ENCODE measurements around the gene SLIT3.
"Not testable (repeated sequence)": the region's sequence is repeated elsewhere in the genome, so short reads cannot be mapped to it uniquely, and the experiment has no call there.

SLIT3 gene

DNA sequence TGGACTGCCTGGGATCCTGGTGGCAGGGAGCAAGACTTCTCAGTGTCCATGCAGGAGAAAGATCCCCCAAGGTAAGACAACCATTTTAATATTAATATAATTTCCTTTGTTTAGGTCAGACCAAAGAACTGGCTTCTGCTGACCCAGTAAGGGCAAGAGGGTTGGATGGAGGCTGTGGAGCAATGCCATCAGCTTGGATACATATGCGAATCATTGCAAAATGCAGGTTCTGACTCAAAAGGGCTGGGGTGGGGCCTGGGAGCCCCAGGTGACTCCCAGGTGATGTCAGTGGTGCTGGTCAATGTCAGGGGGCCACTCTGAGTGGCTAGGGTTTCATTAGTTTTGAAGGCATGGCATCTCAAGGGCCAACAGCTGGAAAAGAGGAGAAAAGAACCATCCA, 632.9 kb downstream of the SLIT3 start:
- in situ Hi-C loops (cut with MboI; ENCODE audit: low sequenced_read_pairs) = no loop called here

DNA sequence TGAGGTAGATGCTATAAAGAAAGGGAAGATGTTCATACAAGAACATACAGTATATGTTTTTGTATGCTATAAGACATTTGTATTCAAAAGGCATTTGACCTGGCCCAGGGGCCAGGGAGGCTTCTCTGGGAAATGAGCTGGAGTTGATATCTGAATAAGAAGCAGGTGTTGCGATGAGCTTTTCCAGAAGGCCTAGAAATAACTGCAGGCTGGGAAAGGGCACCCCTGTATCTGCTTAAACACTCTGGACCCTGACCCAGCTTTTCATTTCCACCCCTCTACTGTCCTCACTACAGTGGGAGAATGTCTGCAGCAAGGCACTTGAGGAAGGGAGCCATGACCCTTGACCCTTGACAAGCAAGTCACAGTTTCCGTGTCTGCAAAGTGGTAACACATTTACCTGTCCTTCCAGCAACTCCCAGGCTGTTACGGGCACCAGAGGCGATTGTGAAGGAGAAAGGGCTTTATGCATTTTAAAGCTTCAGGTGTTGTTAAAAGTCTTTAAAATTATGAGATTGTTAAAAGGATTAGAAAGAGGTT, 633.6 kb downstream of the SLIT3 start:
- in situ Hi-C loops (cut with MboI; ENCODE audit: low sequenced_read_pairs) = no loop called here

DNA sequence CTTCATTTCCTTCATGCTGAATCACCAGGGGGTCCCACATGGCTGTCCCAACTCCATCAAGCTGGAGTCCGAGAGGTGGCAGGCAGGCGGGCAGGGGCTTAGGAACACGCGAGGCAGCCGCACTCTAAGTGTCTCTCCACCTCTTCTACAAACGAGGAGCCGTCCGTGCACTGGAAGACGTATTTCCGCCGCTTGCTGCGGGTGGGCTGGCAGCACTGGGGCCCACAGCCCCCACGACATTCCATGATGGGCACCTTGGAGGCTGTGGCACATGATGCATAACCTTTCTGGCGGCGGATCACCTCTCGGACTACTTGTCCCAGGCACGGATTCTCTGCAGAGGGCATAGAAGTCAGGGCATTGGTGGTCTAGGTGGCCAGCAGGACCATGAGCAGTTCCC, 634.6 kb downstream of the SLIT3 start:
- in situ Hi-C loops (cut with MboI; ENCODE audit: low sequenced_read_pairs) = no loop called here

DNA sequence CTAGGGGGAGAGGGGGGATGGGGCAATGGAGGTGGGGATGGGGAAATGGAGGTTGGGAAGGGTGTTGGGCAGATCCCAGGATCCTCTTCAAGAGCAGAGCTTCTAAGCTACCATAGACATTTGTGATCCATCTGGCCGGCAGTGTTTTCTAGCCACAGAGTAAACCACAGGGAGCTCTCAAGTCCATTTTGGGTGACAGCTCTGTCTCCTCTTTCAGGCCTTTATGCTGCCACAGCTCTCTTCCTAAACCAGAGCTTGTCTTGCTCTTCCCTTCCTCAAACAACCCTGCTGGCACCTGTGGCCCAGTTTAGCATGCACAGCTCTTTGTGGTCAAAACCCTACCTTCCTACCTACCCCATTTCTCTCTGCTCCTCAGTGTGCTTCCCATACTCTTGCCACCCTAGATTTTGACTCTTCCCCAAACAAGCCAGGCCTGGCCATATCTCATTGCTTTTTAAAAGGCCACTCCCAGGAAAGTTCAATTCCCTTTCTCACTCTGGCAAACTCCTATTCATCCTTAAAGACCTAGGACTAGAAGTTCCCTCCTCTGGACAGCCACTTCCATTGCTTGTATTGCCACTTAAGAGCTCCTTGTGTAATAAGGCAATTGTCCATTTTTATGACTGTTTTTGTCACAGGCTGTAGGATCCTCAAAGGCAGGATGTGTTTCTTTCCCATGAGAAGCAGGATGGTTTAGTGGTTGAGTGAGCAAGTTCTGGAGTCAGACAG, 637.5 kb downstream of the SLIT3 start:
- in situ Hi-C loops (cut with MboI; ENCODE audit: low sequenced_read_pairs) = no loop called here

DNA sequence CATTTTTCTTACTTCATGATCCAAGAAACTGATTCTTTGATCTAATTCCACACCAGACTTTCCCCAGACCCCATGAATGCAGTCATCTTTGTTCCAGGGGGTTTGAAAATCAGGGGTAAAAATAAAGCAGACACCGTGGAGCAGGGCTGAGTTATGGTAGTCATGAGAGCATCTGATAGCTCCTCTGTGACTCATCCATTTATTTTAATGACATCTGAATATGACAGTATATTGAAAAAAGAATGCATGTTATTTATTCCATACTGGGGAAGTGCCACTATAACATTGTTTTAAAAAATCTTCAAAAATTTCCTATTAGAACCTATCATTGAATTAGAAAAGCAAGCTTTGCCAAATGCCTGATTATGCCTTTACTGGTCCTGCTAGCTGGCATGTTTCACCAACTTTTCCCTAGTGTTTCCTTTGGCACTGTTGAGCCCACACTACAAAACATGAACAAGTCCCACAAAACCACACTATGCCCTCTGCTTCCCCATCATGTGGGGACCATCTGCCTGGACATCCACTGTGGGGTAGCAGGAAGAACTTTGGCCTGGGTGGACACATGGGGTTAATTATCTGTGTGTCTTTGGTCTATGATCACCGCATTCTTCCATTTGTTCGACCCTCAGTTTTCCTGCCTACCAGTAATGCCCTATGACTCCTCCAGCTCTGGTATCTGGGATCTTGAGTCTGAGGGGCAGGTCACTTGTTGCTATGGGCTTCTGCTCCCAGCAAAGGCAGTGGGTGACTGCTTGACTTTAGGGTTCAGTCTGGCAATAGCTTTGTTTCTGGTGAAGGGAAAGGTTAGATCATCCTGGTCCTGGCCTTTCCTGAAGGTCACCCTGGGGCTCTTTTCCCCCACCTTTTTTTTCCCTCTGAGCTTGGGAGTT, 639.1 kb downstream of the SLIT3 start:
- in situ Hi-C loops (cut with MboI; ENCODE audit: low sequenced_read_pairs) = no loop called here

DNA sequence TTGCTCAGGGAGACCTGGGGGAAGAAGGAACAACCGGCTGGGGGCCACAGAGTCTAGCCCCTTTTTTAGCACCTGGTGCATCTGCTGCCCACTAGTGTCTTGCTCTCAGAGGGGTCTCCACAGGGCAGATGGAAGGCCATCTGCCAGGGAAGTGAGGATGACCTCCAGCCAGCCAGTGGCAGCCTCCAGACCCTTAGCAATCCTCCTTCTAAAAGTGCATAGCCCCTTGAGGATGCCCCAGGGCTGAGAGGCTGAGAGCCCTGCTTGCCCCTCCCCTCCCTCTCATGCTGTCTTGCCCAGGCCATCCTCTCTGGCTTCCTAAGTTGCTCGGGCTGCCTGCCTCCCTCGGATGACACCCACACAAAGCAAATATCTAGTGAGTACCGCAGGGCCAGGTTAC, 640.2 kb downstream of the SLIT3 start:
- in situ Hi-C loops (cut with MboI; ENCODE audit: low sequenced_read_pairs) = no loop called here

DNA sequence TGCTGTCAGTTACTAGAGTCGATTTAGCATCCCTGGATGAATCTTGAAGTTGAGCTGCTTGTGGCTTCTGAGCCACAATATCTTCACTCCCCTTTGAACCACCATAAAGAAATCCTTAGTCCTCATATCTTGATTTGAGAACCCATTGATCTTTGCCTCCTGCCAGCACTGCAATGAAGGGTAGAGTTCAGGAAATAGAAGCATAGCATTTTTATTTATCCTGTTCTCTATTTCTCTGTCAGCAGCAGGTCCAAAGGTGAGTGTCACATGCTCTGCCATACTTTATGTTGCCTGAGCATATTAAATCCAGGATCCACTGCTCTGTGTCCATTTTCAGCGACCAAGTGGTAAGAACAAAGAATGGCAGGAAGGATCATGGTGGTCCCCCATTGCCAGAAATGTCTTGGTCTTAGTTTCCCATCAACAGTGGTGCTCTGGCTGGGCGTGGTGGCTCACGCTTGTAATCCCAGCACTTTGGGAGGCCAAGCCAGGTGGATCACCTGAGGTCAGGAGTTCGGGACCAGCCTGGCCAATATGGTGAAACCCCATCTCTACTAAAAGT, 641.6 kb downstream of the SLIT3 start:
- in situ Hi-C loops (cut with MboI; ENCODE audit: low sequenced_read_pairs) = no loop called here

DNA sequence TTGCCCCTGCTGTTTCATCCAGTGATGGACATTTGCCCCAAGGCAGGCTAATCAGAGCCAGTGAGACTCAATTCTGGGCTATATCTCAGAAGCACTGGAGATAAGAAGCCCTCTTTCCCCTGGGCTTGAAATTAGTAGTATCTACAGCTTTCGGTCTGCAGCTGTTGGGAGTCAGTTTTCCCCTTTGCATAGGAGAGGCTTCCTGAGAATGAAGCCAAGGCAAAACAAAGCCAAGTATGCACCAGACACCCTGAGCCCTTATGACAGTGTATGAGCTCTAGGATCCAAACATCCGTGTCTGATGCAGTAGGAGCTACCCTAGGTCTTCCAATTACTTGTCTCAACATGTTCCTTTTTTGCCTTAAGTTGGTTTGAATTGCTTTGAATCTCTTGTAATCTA, 642.5 kb downstream of the SLIT3 start:
- in situ Hi-C loops (cut with MboI; ENCODE audit: low sequenced_read_pairs) = no loop called here

DNA sequence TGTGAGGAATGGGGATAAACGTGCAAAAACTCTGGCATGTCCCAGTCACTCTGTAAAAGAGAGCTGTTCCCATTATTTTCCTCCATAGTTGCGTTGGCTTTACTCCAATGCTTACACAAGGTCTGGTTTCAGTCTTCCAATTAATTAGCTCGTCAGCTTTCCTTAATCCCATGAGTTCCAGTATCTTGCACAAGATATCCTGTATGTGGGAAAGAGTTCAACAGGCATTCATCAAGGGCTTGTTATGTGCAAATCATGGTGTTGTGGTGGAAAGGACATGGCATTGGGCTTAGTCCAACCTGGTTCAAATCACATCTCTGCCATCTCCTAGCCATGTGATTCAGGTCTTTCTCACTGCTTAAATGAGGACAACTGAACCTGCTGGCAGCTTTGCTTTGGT, 644.3 kb downstream of the SLIT3 start:
- in situ Hi-C loops (cut with MboI; ENCODE audit: low sequenced_read_pairs) = no loop called here

DNA sequence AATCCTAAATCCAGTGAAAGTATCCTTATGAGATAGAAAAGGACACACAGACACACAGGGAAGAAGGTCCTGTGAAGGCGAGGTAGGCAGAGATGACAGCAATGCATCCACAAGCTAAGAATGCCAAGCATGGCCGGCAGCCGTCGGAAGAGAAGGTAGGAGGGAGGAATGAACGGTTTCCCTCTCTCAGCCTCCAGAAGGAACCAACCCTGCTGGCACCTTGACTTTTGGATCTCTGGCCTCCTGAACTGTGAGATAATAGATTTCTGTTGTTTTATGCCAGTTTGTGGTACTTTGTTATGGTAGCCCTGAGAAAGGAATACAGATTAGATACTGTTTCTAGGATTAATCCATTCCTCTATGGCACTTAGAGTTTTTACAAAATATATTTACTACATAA, 645.6 kb downstream of the SLIT3 start:
- in situ Hi-C loops (cut with MboI; ENCODE audit: low sequenced_read_pairs) = no loop called here

DNA sequence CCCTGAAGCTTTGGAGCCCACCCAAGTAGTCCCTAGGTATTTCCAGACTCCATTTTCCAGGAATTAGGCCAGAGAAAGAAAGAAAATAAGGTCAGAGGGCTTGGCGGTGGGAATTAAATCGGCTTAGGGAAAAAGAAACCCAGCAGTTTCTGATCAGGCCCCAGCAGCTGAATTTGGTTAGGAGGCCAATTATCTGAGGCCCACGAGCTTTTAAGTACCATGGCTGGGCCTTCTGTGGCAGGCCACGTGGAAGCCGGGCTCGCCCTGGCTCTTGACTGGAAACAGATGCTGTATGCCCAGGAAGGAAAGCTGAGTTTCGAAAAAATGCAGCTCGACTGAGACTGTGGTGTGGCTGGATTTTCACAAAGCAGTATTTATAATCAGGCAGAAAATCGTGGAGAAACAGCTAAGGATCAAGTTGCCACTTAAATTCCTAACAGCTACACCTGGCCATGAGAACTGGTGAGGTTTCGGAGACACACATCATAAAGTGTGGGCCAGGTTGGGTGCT, 646.7 kb downstream of the SLIT3 start:
- in situ Hi-C loops (cut with MboI; ENCODE audit: low sequenced_read_pairs) = no loop called here

DNA sequence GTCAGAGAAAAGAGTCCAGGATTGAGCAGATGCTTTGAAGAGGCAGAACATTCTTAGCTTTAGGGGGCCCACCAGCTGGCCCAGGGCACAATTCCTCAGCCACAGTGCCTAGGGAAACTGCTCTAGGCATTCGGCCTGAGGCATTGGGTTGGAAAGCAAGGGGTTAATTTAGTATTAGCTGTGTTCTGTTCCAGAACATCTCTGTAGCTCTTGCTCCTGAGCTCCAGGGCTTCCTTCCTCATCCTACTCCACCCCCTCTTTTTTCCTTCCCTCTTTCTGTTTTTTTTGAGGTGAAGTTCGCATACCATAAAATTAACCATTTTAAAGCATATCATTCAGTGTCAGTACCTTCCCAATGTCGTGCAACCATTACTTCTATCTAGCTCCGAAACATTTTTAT, 647.3 kb downstream of the SLIT3 start:
- in situ Hi-C loops (cut with MboI; ENCODE audit: low sequenced_read_pairs) = no loop called here

DNA sequence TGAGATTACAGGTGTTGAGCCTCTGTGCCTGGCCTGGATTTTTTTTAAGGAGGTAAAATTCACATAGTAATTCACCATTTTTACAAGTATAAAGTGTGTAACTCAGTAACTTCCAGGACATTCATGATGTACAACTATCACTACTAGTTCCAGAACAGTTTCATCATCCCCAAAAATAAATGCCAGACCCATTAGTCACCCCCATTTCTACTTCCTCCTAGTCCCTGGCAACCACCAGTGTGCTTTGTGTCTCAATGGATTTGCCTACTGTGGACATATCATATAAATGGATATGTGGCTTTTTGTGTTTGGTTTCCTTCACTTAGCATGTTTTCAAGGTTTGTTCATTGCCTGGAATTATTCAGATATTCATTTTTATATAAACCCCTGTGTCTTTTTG, 649.3 kb downstream of the SLIT3 start:
- in situ Hi-C loops (cut with MboI; ENCODE audit: low sequenced_read_pairs) = no loop called here

DNA sequence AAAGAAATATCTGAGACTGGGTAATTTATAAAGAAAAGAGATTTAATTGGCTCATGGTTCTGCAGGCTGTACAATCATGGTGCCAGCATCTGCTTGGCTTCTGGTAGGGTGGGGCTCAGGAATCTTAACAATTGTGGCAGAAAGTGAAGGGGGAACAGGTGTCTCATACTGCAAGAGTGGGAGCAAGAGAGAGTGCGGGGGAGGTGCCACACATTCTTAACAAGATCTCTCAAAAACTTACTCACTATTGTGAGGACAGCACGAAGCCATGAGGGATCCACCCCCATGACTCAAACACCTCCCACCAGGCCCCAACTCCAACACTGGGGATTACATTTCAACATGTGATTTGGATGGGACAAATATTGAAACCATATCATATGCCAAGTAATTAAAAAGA, 651.6 kb downstream of the SLIT3 start:
- in situ Hi-C loops (cut with MboI; ENCODE audit: low sequenced_read_pairs) = no loop called here

DNA sequence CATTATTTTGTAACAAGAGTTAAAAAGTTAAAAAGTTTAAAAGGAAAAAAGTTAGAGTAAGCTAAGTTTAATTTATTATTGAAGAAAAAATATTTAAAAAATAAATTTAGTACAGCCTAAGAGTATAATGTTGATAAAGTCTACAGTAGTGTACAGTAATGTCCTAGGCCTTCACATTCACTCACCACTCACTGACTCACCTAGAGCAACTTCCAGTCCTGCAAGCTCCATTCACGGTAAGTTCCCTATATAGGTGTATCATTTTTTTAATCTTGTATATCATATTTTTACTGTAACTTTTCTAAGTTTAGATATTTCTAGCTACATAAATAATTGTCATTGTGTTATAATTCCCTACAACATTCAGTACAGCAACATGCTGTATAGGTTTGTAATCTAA, 652.4 kb downstream of the SLIT3 start:
- in situ Hi-C loops (cut with MboI; ENCODE audit: low sequenced_read_pairs) = no loop called here

DNA sequence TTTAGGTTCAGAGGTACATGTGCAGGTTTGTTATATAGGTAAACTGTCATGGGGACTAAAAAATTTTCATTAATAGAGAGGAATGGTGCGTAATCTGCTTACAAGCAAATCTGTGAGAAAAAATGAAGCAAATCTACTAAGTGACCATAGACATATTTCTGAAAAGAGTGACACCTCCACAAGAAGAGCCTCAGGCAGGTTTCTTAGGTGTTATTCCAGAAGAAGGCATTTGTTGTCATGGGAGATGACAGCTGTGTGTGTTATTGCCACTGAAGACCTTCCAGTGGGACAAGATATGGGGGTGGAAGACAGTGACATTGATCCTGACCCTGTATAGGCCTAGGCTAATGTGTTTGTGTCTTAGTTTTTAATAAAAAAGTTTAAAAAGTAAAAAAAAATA, 652.9 kb downstream of the SLIT3 start:
- in situ Hi-C loops (cut with MboI; ENCODE audit: low sequenced_read_pairs) = no loop called here

DNA sequence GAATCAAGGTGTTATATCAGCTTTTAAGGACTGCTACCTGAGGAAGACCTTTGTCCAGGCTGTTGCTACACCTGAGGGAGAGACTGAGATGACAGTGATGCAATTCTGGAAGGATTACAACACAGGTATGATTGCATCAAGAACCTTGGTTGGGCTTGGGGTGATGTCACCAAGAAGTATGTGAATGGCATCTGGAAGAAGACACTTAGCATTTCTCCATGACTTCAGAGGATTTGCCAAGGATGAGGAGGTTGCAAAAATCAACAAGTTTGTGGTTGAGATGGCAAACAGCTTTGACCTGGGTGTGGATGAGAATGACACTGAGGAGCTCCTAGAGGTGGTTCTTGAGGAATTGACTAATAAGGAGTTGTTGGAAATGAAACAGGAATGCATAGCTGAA, 653.9 kb downstream of the SLIT3 start:
- in situ Hi-C loops (cut with MboI; ENCODE audit: low sequenced_read_pairs) = no loop called here

DNA sequence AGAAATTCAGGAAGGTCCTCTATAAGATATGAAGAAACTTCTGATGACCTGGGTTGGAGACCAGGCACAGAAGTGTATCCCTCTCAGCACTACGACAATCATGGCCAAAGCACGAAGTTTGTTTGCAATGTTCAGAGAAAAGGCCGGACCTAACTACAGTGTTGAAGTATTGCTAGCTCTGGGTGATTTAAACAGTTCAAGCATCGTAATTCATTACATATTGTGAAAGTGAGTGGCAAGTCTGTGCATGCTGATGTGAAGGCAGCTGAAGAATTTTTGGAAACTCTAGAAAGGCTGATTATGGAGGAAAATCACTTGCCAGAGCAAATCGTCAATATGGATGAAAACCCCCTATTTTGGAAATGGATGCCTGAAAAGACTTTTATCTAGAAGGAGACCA, 654.6 kb downstream of the SLIT3 start:
- in situ Hi-C loops (cut with MboI; ENCODE audit: low sequenced_read_pairs) = no loop called here

DNA sequence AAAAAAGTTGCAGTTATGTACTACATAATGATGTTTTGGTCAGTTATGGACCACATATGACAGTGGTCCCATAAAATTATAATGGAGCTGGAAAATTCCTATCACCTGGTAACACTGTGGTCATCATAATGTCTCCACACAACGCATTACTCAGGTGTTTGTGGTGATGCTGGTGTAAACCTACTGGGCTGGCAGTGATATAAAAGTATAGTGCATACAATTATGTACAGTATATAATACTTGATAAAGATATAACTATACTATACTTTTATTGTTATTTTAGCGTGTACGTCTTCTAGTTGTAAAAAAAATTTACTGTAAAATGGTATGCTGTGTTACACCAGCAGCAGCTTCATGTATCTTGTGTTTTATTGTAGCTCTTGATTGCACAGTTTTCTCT, 655.7 kb downstream of the SLIT3 start:
- in situ Hi-C loops (cut with MboI; ENCODE audit: low sequenced_read_pairs) = no loop called here

DNA sequence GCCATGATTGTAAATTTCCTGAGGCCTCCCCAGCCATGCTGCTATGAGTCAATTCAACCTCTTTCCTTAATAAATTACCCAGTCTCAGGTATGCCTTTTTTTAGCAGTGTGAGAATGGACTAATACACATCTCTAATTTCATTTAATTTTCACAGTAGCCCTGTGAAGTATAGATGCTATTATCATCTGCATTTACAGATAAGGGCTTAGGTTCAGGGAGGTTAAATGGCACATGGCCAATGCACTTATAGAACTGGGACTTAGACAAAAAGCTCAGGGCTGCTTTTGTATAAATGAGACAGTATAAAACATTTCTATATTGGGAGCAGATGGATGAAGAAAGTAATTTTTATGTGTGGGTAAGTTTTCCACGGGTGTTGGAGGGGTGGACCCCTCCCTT, 658.9 kb downstream of the SLIT3 start:
- in situ Hi-C loops (cut with MboI; ENCODE audit: low sequenced_read_pairs) = no loop called here

DNA sequence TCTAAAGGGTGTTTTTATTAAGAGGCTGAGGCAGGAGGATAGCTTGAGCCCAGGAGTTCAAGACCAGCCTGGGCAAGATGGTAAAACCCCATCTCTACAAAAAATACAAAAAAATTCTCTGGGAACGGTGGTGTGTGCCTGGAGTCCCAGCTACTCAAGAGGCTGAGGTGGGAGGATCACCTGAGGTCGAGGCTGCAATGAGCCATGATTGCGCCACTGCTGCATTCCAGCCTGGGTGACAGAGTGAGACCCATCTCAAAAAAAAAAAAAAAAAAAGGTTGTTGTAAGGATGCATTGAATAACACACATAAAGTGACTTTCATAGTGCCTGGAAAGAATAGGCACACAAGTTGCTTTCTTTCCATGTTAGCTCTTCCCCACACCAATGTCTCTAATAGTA, 662.1 kb downstream of the SLIT3 start:
- in situ Hi-C loops (cut with MboI; ENCODE audit: low sequenced_read_pairs) = not testable (repeated sequence)

DNA sequence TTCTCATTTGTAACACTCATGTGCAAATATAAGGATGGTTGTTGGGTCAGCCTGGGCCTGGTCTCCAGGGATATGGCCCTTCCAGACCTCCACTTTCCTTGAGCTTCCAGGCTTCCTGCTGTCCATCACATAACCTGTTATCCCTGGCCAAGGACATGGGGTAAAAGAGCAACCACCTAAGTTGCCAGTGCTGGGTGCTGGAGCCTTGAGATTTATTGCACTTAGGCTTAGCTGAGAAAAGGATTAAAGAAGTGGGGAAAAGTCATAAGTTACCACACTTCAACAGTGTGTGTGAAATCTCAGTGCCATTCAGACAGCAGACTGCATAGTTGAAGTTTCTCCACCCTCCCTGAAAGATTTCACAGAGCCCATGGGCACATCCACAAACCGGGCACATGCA, 663.1 kb downstream of the SLIT3 start:
- in situ Hi-C loops (cut with MboI; ENCODE audit: low sequenced_read_pairs) = no loop called here

Measured in HL-60/S4 treated with retinoic acid at 250 ng/mL for 4 days and 3 days (cell line).